Nephron (organoid): Measurements from ENCODE around the gene C19orf81.

ENCODE experiments used
- H3K27ac Mint-ChIP-seq, 3 experiments: 2 replicates each; pipeline ENCODE4 v1.8.0; 2020; ENCODE audit warnings: mixed read lengths in 3 of 3, mild to moderate bottlenecking in 2 of 3, moderate library complexity in 1 of 3
- H3K27me3 Mint-ChIP-seq: 2 replicates; pipeline ENCODE4 v1.8.0; 2021; ENCODE audit warnings: low read depth, mild to moderate bottlenecking, moderate library complexity, mixed read lengths
- H3K36me3 Mint-ChIP-seq: 2 replicates; pipeline ENCODE4 v1.8.0; 2020; ENCODE audit warnings: low read depth, mixed read lengths
- H3K4me1 Mint-ChIP-seq: 2 replicates; pipeline ENCODE4 v1.8.0; 2020; ENCODE audit warnings: mixed read lengths
- H3K4me3 Mint-ChIP-seq, 3 experiments: 2 replicates each; pipeline ENCODE4 v1.8.0; 2020; ENCODE audit warnings: mild to moderate bottlenecking in 3 of 3, mixed read lengths in 3 of 3, moderate library complexity in 2 of 3
- H3K9me3 Mint-ChIP-seq: 2 replicates; pipeline ENCODE4 v1.8.0; 2020; ENCODE audit warnings: mixed read lengths
- TF ChIP-seq, protein P1 (sequence below), 3 experiments: fragments of 200-600 bp; sonication (generic); IDR thresholded peaks; one replicate each; pipeline ENCODE4 v1.5.0; 2021; ENCODE audit warnings: antibody characterized with exemption in 3 of 3; ENCODE audit not compliant: unreplicated experiment in 3 of 3

C19orf81 gene

DNA sequence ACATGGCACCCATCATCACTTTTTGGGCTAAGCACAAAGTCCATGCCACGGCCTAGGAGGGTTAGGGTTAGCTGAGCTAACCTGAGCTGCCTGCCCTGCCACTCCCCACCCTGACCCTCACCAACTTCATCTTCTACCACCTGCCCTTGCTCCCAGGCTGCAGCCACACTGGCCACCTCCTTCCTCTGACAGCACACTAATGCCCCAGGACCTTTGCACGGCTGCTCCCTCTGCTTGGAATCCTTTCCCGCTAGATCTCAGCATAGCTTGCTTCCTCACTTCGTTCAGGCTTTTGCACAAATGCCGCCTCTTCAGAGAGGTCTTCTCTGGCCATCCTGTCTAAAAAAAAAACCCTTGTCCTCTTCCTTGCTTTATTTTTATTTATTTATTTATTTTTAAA is 57.1 kb downstream of the C19orf81 start:
- H3K27ac Mint-ChIP-seq, result no peak overlapping the region
- no peaks in the 10 kb centered on the region for H3K4me1 Mint-ChIP-seq
- H3K9me3 Mint-ChIP-seq, result no peaks in the 10 kb centered on the region
- H3K36me3 Mint-ChIP-seq, result peaks cover 16% of the 10 kb centered on the region
- TF ChIP-seq, protein P1, sequence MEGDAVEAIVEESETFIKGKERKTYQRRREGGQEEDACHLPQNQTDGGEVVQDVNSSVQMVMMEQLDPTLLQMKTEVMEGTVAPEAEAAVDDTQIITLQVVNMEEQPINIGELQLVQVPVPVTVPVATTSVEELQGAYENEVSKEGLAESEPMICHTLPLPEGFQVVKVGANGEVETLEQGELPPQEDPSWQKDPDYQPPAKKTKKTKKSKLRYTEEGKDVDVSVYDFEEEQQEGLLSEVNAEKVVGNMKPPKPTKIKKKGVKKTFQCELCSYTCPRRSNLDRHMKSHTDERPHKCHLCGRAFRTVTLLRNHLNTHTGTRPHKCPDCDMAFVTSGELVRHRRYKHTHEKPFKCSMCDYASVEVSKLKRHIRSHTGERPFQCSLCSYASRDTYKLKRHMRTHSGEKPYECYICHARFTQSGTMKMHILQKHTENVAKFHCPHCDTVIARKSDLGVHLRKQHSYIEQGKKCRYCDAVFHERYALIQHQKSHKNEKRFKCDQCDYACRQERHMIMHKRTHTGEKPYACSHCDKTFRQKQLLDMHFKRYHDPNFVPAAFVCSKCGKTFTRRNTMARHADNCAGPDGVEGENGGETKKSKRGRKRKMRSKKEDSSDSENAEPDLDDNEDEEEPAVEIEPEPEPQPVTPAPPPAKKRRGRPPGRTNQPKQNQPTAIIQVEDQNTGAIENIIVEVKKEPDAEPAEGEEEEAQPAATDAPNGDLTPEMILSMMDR (IDR thresholded peaks at IDR 0.05; ENCODE audit: unreplicated experiment in 3 of 3), result no peak
- no peak overlapping the region for H3K4me3 Mint-ChIP-seq
- peaks cover 34% of the 10 kb centered on the region for H3K27me3 Mint-ChIP-seq

GRCh38 chr19:50708179-50708879 is 59.1 kb downstream of the C19orf81 start:
- Mint-ChIP-seq H3K4me3 (no peak overlapping the region), H3K27ac (no peak overlapping the region), H3K4me1 (peaks cover 7% of the 10 kb centered on the region), H3K9me3 (no peaks in the 10 kb centered on the region), H3K27me3 (peaks cover 39% of the 10 kb centered on the region), H3K36me3 (peaks cover 25% of the 10 kb centered on the region)
- TF ChIP-seq, protein P1 (IDR thresholded peaks at IDR 0.05; ENCODE audit: unreplicated experiment in 3 of 3), result no peak
